IPS-18c (cell line): ENCODE measurements around the gene EPHB4.
A peak's percentile ranks its signal among the peaks of the same experiment; 100 is the strongest.
"Not testable (repeated sequence)": the region's sequence is repeated elsewhere in the genome, so short reads cannot be mapped to it uniquely, and the experiment has no call there.

Source experiments
- H3K4me3 ChIP-seq: 2 replicates; pipeline ENCODE4 v1.7.0; 2013; ENCODE audit warnings: low read depth, mild to moderate bottlenecking, low read length, moderate library complexity; ENCODE audit not compliant: insufficient read depth
- H3K9me3 ChIP-seq: one replicate; pipeline ENCODE4 v1.6.1; 2013; ENCODE audit warnings: mild to moderate bottlenecking, low read length, moderate library complexity; ENCODE audit not compliant: control insufficient read depth, insufficient read depth

EPHB4 gene

GRCh38 chr7:100826514-100827329 is 601 bp downstream of the EPHB4 start:
- H3K4me3 ChIP-seq, result peak overlapping the region; percentile 94
- no peaks in the 10 kb centered on the region for H3K9me3 ChIP-seq

DNA sequence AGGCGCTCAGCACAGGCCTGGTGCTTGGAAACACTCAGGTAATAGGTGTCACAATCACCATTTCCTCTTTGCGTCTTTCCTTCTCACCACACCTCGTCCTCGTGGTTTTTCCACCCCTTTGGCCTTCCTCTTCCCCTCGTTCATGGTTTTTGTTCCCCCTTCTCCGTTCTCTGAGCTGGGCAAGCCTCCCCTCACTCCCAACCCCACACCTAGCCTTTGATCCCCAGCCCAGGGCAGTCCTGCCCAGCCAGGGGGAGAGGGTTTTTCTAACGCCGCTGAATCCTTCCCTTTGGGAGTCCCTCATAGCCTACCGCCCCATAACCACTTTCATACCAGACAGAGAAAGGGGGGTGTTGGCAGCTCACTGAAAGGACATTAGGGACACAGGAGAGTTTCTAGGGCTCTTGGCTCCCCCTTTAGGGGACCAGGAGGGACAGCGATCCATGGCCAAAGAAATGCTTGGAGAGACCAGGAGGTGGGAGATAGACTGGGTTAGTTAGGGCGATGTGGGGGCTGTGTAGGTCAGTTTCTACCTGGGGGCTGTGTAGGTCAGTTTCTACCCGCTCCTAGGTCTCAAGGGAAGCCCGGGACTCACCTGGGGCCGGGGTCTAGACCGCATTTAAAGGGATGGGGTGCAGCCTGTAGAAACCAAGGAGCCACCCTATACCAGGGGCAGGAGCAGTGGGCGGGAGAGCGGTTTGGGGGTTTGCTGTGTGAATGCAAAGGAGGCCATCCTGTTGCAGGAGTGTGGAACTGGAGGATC is 1.4 kb downstream of the EPHB4 start:
- H3K9me3 ChIP-seq, result no peaks in the 10 kb centered on the region
- H3K4me3 ChIP-seq, result peak overlapping the region; percentile 94

DNA sequence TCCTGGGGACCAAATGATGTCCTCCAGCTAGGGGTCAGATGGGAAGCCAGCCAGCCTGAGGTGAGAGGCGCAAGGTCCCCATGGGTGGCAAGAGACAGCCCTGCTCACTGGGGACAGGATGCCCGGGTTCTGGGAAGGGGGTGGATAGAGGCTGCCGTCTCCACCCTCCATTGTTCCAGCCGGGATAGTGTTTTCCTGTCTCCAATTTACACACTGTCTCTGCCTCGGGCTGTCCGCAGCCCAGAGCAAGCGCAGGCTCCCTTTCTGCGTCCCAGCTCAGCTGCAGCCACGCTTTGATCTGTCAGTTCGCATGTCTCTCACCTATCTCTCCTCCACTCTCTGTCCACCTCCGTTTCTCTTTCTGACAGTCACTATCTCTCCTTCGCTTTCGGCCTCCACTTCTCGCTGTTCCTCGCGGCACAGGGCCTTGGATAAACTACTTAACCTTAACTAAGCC is 2.1 kb downstream of the EPHB4 start:
- H3K4me3 ChIP-seq, result peak overlapping the region; percentile 94

DNA sequence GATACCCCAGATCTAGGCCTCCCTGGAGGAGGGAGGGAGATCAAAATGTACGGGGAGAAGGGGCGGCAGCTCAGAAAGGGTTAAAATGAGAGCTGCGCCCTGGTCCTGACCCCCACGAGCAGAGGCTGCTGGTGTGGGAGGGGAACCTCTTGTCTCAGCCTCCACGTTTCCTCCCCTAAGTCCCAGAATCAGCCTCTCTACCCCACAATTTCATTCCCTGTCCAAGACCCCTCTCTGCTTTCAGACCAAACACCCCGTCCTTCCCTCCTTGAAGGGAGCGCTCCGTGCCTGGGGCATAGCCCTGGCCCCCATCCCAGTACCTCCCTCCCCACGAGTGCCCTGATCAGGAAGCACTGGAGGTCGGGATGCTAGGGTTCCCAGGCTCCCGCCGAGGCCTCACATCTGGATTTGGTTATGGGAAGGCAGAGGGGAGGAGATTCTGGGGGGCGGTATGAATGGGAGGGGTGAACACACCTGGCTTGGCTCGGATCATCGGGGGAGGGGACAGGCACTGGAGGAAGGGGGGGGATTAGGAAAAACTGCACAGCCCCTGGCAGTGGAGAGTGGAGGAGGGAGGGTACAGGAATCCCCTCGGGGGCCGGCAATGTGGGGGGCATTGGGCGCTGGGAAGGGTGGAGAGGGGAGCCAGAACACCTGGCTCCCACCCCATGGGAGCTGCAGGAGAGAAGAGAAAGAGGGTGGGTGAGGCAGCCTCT is 2.7 kb downstream of the EPHB4 start:
- H3K4me3 ChIP-seq, result peak overlapping the region; percentile 94; the same call in 1 of the 2 replicates

More for the DNA sequence above, 2.1 kb downstream of the EPHB4 start:
- H3K9me3 ChIP-seq, result no peaks in the 10 kb centered on the region

DNA sequence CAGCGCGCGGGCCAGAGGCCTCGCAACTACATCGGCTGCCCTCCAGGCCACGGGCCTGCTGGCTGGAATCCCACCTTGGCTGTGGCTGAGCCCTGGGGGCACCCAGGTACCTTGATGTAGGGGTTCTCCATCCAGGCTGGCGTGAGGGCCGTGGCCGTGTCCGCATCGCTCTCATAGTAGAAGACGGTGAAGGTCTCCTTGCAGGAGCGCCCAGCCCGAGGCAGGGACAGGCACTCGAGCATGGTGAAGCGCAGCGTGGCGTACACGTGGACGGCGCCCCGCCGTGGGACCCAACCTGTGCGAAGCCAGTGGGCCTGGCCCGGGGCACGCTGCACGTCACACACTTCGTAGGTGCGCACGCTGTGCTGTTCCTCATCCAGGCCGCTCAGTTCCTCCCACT is 3.8 kb downstream of the EPHB4 start:
- Histone ChIP-seq H3K9me3 (no peaks in the 10 kb centered on the region), H3K4me3 (no peak overlapping the region)

More for the DNA sequence above, 2.7 kb downstream of the EPHB4 start:
- no peaks in the 10 kb centered on the region for H3K9me3 ChIP-seq

- Histone ChIP-seq H3K4me3 (no peak overlapping the region), H3K9me3 (no peaks in the 10 kb centered on the region)
Measured at GRCh38 chr7:100823140-100823525, 4.2 kb downstream of the EPHB4 start.

DNA sequence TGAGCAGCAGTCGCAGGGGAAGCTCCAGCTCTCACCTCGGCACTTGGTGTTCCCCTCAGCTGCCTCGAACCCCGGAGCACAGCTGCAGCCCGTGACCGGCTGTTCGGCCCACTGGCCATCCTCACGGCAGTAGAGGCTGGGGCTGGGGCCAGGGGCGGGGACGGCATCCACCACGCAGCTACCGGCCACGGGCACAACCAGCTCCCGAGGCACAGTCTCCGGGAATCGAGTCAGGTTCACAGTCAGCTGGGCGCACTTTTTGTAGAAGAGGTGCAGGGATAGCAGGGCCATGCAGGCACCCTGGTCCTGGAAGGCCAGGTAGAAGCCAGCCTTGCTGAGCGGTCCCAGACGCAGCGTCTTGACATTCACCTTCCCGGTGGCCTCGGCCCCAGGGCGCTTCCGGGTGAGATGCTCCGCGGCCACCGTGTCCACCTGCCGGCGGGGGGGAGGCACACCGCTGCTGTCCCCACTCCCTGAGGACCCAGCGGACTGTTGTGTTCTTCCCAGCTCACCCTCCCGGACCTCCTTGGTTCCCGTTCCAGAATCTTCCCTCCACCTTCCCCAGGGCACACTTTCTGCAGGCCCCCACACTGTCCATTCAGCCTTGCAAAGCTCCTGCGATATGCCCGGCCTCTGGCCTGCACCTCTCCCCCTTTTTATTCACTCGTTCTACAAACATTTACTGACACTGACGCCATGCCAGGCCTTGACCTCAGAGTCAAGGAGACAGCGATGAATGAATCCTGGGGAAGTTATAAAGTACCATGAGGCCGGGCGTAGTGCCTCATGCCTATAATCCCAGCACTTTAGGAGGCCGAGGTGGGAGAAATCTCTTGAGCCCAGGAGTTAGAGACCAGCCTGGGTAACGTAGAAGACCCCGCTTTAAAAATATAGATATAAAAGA is 4.8 kb downstream of the EPHB4 start:
- H3K9me3 ChIP-seq, result no peaks in the 10 kb centered on the region
- no peak overlapping the region for H3K4me3 ChIP-seq

DNA sequence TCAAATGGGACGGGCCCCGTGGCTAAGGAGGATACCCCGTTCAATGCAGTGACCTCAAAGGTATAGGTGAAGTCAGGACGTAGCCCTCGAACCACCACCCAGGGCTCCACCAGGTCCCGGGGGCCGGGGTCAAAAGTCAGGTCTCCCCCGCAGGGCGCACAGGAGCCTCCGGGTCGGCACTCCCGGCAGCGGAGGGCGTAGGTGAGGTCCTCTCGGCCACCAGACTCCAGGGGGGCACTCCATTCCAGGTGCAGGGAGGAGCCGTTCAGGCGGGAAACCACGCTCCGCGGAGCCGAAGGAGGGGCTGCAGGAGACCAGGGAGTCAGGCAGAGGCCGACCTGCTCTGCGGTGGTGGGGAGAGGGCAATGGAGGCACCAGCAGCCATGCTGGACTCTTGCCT is 7.7 kb downstream of the EPHB4 start:
- Histone ChIP-seq H3K4me3 (no peak overlapping the region), H3K9me3 (no peaks in the 10 kb centered on the region)

DNA sequence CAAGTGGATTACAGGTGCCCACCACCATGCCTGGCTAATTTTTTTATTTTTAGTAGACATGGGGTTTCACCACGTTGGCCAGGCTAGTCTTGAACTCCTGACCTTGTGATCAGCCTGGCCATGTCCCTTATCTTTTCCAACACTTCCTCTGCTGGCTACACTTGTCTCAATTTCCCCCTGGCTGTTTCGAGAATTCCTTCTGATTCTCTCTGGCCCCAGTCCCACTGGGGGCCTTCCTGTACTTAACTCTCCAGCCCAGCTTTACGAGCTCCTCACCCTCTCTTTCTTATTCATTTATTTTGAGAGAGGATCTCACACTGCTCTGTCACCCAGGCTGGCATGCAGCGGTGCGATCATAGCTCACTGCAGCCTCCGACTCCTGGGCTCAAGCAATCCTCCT is 8.5 kb downstream of the EPHB4 start:
- H3K9me3 ChIP-seq, result no peaks in the 10 kb centered on the region
- H3K4me3 ChIP-seq, result no peak overlapping the region

DNA sequence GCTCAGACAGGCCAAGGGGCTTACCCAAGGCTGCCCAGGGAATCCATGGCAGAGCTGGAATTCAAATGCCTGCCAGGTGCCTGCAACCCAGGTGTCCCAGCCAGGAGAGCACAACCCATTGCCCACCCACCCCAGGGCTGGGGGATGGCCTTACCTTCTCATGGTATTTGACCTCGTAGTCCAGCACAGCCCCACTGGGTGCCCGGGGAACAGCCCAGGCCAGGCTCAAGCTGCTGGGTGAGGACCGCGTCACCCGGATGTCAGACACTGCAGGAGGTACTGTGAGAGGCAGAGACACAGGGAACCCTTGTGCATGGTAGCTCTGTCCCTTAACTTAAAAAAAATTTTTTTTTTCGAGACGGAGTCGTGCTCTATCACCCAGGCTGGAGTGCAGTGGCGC is 9.0 kb downstream of the EPHB4 start:
- Histone ChIP-seq H3K4me3 (no peak overlapping the region), H3K9me3 (no peaks in the 10 kb centered on the region)

DNA sequence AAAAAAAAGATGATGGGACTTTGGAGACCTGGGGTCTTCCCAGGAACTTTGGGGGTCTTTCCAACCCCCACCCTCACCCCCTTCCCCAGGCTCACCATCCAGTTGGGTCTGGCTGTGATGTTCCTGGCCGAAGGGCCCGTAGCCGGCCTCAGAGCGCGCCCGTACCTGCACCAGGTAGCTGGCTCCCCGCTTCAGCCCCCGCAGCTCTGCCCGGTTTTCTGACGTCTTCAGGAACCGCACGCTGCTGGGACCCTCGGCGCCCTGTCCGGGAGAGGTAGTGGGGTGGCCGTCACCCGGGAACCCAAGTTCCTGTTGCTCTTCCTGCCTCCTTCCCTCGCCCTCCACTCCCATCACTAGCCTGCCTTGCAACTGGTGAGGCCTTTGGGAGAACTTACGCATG is 10.2 kb downstream of the EPHB4 start:
- Histone ChIP-seq H3K9me3 (no peaks in the 10 kb centered on the region), H3K4me3 (no peak overlapping the region)

GRCh38 chr7:100816515-100816914 is 10.8 kb downstream of the EPHB4 start:
- H3K4me3 ChIP-seq, H3K9me3 ChIP-seq: not testable (repeated sequence)

DNA sequence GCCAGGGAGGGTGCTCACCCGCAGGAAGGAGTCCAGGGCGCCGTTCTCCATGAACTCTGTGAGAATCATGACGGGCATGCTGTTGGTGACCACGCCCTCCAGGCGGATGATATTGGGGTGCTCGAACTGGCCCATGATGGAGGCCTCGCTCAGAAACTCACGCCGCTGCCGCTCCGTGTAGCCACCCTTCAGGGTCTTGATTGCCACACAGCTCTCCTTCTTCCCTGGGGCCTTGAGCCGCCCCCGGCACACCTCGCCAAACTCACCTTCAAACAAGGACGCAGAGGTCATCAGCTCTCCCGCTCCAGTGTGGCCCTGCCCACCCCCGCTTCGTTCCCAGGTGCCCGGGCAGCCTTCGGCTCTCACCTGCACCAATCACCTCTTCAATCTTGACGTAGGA is 14.6 kb downstream of the EPHB4 start:
- no peak overlapping the region for H3K4me3 ChIP-seq

DNA sequence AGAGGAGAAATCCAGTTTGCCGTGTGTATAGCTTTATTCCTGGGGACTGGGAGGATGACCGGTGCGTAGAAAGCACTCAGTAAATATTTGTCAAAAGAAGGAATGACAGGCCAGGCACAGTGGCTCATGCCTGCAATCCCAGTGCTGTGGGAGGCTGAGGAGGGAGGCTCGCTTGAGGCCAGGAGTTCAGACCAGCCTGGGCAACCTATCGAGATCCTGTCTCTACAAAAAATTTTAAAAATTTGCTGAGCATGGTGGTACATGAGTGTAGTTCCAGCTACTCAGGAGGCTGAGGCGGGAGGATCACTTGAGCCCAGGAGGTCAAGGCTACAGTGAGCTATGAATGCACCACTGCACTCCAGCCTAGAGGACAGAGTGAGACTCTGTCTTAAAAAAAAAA is 15.8 kb downstream of the EPHB4 start:
- Histone ChIP-seq H3K4me3 (no peak overlapping the region), H3K9me3 (no peaks in the 10 kb centered on the region)

More for the DNA sequence above, 14.6 kb downstream of the EPHB4 start:
- H3K9me3 ChIP-seq, result no peaks in the 10 kb centered on the region

DNA sequence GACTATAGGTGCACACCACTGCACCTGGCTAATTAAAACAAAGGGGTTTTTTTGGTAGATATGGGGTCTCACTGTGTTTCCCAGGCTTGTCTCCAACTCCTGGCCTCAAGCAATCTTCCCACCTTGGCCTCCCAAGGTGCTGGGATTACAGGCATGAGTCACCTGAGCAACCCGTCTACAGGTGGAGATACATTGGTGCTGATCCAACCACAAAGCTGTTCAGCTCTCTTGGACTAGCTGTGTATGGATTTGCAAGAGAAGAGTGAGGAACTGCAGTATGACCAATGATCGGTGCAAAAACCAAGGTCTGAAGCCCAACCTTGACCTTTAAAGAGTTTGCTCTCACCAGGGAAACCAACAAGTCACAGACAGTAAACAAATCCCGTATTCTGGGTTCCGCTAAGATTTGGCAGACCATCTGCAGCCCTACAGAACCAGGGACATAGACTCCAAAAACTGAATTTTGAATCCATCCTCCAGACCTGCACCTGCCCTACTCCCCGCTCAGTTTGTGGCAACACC is 18.9 kb downstream of the EPHB4 start:
- H3K9me3 ChIP-seq, result no peaks in the 10 kb centered on the region
- no peak overlapping the region for H3K4me3 ChIP-seq

DNA sequence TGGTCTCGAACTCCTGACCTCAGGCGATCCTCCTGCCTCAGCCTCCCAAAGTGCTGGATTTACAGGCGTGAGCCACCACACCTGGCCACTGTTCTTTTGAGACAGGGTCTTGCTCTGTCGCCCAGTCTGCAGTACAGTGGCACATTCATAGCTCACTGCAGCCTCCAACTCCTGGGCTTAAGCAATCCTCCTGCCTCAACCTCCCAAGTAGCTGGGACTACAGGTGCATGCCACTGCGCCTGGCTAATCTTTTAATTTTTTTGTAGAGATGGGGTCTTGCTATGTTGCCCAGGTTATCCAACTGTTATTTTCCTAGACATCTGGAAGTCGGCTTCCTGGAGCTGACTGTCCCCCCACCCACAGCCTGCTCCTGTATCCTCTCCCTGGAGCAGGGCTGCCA is 20.4 kb downstream of the EPHB4 start:
- H3K4me3 ChIP-seq, H3K9me3 ChIP-seq: not testable (repeated sequence)

DNA sequence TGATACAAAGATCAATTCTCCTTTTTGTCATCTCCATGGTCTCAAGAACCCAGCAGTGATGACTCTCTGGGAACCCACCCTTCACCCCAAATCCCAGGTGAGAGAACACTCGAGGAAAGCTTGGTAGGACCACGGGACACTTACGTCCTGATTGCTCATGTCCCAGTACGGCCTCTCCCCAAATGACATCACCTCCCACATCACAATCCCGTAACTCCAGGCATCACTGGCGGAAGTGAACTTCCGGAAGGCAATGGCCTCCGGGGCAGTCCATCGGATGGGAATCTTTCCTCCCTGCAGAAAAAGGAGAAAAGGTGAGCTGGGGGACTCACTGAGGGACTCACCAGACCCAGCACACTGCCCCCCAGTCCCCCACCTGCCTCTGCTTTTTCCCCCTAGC is 21.0 kb downstream of the EPHB4 start:
- no peak overlapping the region for H3K4me3 ChIP-seq
- no peaks in the 10 kb centered on the region for H3K9me3 ChIP-seq
